BJ (cell line): ENCODE measurements around the gene PRRT1B. TPM values are rescaled to one million over a fixed set of nuclear protein-coding genes. Genes with fewer than 3 reads are reported as not detected.

Experiments
- CTCF ChIA-PET: fragments of 350-600 bp; formaldehyde crosslinking; extraction: SDS; loops from one replicate; lab custom pipeline; 2021; ENCODE audit warnings: antibody characterized with exemption, inconsistent platforms; lab: Yijun Ruan, JAX
- POLR2A ChIA-PET: fragments of 300-600 bp; sonication (Branson Sonifier 250); formaldehyde crosslinking; extraction: SDS; loops from one replicate; lab custom pipeline; 2021; ENCODE audit warnings: antibody characterized with exemption; lab: Charles Lee
- DNase-seq: peaks from one replicate; pipeline ENCODE4 v3.0.0-alpha.2; 2011; ENCODE audit warnings: low read depth
- H3K27me3 ChIP-seq: 2 replicates; pipeline ENCODE4 v1.6.0; 2011; ENCODE audit warnings: low read length; ENCODE audit not compliant: control insufficient read depth, insufficient read depth
- H3K36me3 ChIP-seq: 2 replicates; pipeline ENCODE4 v1.5.1; 2011; ENCODE audit warnings: low read length; ENCODE audit not compliant: control insufficient read depth, insufficient read depth
- H3K4me3 ChIP-seq: 2 replicates; pipeline ENCODE4 v1.5.1; 2011; ENCODE audit warnings: low read depth, mild to moderate bottlenecking, control low read depth, low read length
- CTCF ChIP-seq: IDR thresholded peaks from 2 replicates; pipeline ENCODE4 v1.5.1; 2011; ENCODE audit warnings: low read depth, mild to moderate bottlenecking, control low read depth, inconsistent platforms, low read length, moderate library complexity; ENCODE audit not compliant: insufficient read depth
- polyA plus RNA-seq: library from polyadenylated mRNA; depleted of rRNA; stranded (reverse); fragments of >200 nt; gene quantifications from 2 replicates; pipeline ENCODE4 v1.2.3, GENCODE V29; 2011

The PRRT1B gene
- polyA plus RNA-seq, 1 experiment, result not detected

DNA sequence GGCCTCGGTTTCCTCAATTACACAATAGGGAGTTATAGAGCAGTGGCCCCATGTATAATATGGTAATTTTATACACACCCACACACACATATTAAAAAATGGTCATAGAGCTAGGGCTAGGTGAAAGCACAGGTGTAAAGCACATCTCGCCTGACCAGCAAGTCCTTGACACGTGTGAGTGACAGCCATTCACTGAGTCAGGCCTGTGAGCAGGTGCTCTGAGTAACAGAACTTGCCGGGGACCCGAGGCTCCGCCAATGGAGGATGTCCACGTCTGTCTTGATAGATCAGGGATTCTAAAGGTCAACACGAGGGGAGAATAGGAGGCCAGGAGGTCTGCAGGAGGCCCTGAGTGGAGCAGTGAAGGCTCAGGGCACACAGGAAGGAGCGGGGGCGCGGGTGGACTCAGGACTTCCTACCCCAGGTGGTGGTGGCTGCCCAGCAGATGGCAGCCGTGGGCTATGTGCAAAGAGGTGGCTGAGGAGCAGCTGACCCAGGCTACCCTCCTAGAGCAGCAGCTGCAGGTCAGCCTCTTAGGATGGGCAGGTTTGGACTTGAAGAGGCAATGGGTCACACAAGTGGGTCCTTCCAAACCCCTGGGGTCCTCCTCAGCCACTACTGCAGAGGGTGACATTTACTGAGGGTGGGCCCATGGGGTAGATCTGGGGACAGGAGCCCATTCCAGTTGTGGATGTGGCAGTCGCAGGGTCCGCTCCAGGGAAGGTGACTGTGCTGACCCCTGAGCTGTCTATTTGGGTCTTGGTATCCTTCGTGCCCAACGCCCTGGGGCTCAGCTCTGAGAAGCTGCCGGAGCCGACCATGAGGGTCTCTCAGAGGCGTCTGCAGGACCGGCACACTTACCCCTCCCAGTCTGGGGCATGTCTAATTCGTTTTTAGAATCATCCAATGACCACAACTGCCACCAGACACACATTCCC is 45.9 kb downstream of the PRRT1B start:
- POLR2A ChIA-PET, result no interaction called here

GRCh38 chr9:131591845-131592208 is 46.5 kb downstream of the PRRT1B start:
- Histone ChIP-seq H3K4me3 (no peak overlapping the region), H3K36me3 (peaks cover 23% of the 10 kb centered on the region), H3K27me3 (no peaks in the 10 kb centered on the region)
- no peak for TF ChIP-seq CTCF
- no peak for DNase-seq
- ChIA-PET POLR2A (no interaction called here), CTCF (interaction anchor here (0.6 to 8.8 kb wide), 32 partner anchors 11 to 242 kb away, joined by 3 to 227 read pairs (median 4); partner anchors contain the start of gene RAPGEF1)

More for the DNA sequence above, 45.9 kb downstream of the PRRT1B start:
- peak; percentile 90 for TF ChIP-seq CTCF
- Histone ChIP-seq H3K36me3 (peaks cover 21% of the 10 kb centered on the region), H3K4me3 (no peak overlapping the region), H3K27me3 (no peaks in the 10 kb centered on the region)
- CTCF ChIA-PET, result interaction anchor here (0.6 to 8.8 kb wide), 34 partner anchors 10 to 241 kb away, joined by 3 to 227 read pairs (median 3); partner anchors contain the start of gene RAPGEF1
- DNase-seq, result no peak

DNA sequence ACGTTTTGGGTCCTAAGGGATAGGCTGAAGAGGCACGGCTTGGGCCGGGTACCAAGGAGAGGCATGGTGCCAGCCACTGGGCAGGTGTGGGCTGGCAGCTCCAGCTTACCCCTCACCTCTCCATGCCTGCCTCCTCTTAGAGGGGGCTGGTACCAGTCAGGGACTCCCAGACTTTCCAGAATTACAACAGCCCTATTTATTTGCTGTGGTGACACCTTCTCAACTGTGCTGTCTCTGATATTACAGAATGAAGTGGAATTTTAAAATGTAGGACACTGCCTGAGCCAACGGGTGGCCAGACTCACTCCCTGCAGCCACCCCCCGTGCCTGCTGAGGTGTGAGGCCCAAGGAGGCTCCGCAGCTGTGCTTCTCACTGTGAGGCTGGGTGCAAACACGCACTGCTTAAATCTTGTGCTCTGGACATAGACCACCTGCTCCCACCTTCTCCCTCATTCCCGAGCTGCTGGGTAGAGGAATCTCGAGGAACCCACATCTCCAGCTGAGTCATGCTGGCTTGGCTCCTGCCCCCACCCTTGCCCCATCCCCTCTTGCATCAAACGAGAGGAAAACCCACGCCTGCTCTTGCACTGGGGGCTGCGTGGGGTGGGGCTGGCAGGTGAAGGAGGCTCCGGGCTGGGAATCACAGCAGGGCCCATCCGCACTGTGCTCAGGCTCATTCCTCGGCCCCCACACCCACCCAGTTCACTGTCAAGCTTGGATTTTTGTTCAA is 47.9 kb downstream of the PRRT1B start:
- no peak for TF ChIP-seq CTCF
- ChIA-PET POLR2A (no interaction called here), CTCF (interaction anchor here (2.7 to 8.8 kb wide), 4 partner anchors 10 to 156 kb away, joined by 17 to 227 read pairs (median 30); partner anchors contain the start of gene RAPGEF1)
- peaks cover 30% of the 10 kb centered on the region for H3K36me3 ChIP-seq
- no peak overlapping the region for H3K4me3 ChIP-seq
- no peaks in the 10 kb centered on the region for H3K27me3 ChIP-seq
- no peak for DNase-seq

DNA sequence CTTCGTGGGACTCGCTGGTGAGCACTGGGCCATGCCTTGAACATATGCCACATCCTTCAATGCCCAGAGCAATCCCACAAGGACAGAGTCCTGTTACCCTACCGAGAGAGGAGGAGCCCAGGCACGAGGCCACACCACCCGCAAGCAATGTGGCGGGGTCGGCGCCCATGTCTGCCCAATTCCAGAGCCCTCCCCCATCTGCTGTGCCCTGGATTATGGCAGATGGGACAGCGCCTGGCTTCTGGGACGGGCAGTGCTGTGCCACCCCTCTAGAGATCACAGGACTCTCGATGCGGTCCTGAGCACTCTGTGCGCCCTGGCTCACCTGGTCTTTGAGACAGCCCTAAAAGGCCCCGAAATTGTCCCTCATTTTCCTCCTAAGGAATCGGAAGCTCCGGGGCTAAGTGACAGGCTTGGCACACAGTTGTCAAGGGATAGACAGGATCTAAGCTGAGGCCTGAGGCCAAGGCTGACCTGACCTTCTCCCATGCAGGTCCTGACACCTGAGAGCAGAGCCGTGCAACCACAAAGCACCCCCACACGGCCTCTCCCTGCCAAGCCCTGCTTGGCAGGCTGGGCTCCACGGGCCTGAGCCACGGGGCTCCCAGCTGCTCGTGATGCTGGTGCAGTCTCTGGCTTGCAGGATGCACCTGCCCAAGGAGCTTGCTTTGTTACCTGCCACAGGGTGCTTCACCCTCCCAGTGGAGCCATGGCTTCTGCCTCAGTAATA is 48.8 kb downstream of the PRRT1B start:
- TF ChIP-seq CTCF, result no peak
- H3K4me3 ChIP-seq, result no peak overlapping the region
- H3K36me3 ChIP-seq, result peaks cover 25% of the 10 kb centered on the region
- no peaks in the 10 kb centered on the region for H3K27me3 ChIP-seq
- POLR2A ChIA-PET, result no interaction called here
- DNase-seq, result no peak
- CTCF ChIA-PET, result interaction anchor here (4.6 to 8.8 kb wide), 3 partner anchors 9 to 155 kb away, joined by 26 to 227 read pairs (median 35); partner anchors contain the start of gene RAPGEF1
